Bone marrow (tissue), 2 donors: ENCODE measurements around the gene POLR1G.

Source experiments
- DNase-seq, 2 donors: peaks; one replicate each; lab custom pipeline; 2025; lab: John Stamatoyannopoulos, UW

Gene POLR1G, protein sequence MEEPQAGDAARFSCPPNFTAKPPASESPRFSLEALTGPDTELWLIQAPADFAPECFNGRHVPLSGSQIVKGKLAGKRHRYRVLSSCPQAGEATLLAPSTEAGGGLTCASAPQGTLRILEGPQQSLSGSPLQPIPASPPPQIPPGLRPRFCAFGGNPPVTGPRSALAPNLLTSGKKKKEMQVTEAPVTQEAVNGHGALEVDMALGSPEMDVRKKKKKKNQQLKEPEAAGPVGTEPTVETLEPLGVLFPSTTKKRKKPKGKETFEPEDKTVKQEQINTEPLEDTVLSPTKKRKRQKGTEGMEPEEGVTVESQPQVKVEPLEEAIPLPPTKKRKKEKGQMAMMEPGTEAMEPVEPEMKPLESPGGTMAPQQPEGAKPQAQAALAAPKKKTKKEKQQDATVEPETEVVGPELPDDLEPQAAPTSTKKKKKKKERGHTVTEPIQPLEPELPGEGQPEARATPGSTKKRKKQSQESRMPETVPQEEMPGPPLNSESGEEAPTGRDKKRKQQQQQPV

DNA sequence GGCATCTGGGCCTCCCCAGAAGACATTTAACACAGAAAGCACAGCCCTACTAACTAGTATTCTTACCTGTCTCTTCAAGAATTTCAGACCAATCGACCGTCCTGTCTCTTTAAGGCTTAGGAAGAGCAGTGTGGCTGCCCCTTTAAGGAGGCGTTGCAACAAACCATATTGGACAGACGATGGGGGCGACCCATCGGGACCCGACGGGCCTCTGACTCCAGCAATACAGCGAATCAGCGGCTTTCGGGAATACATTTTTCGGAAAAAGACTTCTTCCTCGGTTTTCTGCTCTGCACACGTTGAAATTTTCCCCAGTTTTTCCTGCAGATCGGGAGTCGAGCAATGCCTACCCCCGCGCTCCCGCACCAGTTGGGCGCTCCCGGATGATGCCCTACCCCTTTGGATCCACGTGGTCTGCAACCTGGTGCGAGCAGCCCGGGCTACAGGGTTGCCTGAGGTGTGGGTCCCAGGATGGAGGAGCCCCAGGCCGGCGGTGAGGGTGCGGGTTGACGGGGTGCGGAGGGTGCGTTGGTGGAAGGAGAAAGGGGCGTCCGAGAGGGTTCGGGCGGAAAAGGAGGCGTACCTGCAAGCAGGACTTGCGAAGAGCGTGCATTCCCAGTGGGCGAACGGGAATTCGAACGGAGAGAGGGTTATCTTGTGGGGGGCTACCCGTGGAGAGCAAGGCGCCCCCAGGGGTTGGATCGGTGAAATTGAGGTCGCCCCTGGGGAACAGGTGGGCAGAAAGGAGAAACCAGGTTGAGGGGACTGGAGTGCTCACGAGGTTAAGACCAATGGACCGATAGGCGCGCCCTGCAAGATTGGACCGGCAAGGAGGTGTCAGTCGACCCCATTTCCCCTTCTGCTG is at the start of gene POLR1G:
Gene POLR1G (plus strand): TSS at position 419 of the 865 bp plus-strand sequence. CDS start 53 bp downstream, at position 472.
- DNase-seq = peak; percentile 76 to 81

DNA sequence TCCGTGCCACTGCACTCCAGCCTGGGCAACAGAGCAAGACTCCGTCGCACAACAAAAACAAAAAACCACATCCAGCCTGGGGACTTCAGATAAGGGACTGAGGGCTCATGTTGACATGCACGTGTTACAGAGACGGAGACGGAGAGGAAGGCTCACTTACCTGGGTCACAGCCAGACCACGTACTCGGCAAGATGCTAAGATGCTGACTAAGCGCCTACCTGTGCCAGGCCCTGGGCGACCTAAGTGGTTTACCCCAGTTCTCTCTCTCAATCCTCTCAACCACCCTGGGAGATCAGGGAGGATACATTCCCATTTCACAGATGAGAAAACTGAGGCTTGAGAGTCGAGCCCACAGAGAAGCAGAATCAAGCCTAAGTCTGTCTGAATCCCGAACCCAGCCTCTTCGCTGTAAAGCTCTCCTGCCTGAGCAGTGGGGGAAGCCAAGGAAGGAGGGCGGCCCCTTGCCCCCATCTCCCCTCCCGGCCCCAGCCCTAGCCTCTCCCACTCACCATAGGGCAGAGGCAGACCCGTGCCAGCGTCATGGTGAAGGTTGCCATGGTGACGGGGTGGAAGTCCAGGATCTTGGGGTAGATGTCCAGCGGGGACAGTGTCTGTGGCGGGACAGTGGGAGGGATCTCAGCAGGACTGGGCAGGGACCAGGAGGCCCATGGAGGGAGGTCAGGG is 49.5 kb upstream of the POLR1G start:
- no peak for DNase-seq

DNA sequence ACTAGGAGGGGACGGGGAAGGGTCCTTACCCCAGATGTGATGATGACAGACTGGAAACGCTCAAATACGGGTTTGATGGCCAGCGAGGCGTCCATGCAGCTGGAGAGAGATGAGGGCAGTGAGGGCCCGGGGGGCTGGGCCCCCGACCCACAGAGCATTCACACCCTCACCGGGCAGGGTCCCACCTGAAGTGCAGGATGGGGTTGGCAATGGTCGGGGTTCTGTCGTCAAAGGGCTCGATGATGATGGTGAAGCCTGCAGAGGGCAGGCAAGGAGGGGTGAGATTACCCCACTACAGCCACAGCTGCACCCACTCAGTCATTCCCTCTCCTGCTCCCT is 49.0 kb upstream of the POLR1G start:
- DNase-seq = no peak

DNA sequence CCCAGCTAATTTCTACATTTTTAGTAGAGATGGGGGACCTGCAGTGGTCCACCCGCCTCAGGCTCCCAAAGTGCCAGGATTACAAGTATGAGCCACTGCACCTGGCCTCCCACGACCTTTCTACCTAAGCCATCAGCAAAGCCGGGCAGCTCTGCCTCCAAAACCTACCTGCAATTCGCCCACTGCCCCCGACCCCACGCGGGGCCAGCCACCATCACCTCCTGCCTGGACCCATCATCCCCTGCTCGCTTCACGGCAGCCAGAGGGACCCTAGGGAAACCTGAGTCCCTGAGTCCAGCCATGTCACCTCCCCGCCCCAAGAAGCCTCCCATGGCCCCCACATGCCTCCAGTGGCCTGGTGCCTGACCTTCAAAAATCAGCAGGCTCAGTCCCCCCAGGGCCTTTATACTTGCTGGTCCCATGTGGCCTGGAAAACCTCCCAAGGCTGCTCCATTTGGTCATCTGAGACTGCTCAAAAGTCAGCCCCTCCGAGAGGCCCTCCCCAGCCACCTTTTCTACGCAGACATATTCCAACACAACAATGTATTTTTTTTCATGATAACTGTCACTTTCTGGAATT is 48.1 kb upstream of the POLR1G start:
- DNase-seq = no peak

GRCh38 chr19:45361608-45362007 is 44.8 kb upstream of the POLR1G start:
- no peak for DNase-seq

DNA sequence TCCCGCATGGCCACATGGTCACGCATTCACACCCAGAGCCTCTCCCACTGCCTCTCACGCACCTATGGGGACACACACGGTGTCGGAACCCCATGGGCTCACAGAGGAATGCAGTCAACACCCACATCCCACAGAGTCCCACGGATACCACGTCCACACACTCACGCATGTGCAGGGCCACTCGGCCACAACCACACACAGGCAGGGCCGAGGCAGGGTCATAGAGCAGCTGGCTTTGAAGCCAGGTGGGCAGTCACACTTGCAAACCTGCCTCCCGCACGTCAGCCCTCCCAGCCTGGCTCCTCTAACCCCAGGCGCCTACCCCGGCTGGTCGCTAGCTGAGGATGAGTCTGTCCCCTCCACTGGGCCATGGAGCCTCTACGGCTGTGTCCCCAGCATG is 44.2 kb upstream of the POLR1G start:
- no peak for DNase-seq

- DNase-seq = no peak
Measured at GRCh38 chr19:45363861-45364459, 42.5 kb upstream of the POLR1G start.

GRCh38 chr19:45364696-45365095 is 41.7 kb upstream of the POLR1G start:
- DNase-seq = no peak

- no peak for DNase-seq
Measured at GRCh38 chr19:45368127-45368526, 38.3 kb upstream of the POLR1G start.

DNA sequence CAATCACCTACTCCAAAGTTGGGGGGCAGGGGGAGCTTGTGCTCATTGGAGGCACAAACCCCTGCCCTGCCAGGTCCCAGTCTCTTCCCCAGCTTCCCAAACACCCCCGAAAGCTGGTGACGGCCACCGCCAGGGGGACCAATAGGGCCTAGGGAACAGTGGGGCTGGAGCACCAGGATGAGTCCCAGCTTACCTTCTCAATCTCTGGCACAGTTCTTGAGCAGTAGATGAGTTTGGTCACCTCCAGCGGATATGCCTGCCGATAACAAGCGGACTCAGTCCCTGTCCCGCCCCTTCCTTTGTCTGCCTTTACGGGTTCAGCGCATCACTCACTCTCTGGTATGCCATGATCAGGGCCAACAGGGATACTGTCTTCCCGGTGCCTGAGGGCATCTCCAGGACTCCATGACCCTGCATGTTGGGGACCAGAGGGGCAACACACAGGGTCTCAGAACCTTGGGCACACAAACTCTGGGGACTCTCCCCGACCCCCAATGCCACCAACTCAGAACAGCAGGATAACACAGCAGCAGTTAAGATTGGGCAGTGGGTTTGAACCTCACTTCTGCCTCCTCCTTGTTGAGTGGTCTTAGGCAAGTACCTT is 37.6 kb upstream of the POLR1G start:
- no peak for DNase-seq

DNA sequence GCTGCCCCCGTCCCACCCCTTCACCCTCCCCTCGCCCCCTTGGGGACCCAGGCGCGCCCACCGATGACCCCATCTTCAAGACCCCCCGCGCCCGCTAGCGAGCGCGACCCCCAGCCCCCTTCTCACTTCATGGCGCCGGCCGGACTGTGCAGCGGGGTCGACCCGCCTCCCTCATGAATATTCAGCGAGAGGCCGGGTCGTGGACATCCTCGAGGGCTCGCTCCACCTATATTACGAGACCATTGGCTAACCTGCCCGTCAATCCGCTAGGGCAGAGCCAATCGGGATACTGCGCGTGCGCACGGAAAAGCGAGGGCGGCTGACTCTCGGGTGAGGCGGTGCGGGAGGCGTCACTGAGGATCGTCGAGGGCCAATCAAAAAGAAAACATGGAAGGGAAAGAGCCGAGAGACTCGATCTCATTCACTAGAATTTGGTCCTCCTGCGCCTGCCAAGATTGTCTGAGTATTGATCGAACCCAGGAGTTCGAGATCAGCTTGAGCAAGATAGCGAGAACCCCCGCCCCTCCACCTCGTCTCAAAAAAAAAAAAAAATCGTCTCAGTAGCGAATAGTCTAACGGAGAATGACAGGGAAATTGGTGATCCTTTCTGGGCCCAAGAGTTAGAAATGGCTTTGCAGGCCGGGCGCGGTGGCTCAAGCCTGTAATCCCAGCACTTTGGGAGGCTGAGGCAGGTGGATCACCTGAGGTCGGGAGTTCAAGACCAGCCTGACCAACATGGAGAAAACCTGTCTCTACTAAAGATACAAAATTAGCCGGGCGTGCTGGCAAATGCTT is 35.8 kb upstream of the POLR1G start, which contains the start of gene ERCC2:
Gene ERCC2 (minus strand): TSS at position 164 of the 795 bp plus-strand sequence. CDS start 33 bp downstream, at position 131.
- peak; percentile 94 to 96 for DNase-seq

GRCh38 chr19:45376045-45376724 is 30.3 kb upstream of the POLR1G start:
- no peak for DNase-seq

GRCh38 chr19:45380107-45380506 is 26.3 kb upstream of the POLR1G start:
- no peak for DNase-seq

GRCh38 chr19:45382426-45382825 is 24.0 kb upstream of the POLR1G start:
- DNase-seq = no peak

GRCh38 chr19:45385392-45386221 is 20.8 kb upstream of the POLR1G start:
- DNase-seq = no peak

DNA sequence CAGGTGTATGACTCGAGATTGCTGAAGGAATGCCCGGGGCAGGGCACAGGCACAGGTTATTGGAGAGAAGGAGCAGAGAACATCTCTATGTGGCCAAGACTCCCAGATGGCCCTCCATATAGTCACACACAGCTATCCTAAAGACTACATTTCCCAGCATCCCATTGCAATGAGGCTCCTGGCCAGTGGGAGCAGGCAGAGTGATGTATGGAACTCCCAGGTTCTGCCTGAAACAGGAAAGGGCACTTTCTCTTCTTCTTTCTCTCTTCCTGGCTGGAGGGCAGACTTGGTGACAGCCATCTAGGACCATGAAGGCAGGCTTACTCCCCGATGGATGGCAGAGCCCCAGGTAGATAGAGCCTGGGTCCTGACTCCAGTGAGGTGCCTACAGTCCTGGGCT is 15.1 kb upstream of the POLR1G start:
- no peak for DNase-seq

GRCh38 chr19:45391871-45392665 is 14.4 kb upstream of the POLR1G start:
- no peak for DNase-seq
